ENCODE measurements around the gene HOXD8. TPM values are rescaled to one million over a fixed set of nuclear protein-coding genes. Genes with fewer than 3 reads are reported as not detected.

HOXD8 gene
- total and polyA plus RNA-seq, 9 of the 15 experiments (the other 6 are each of a cell fraction or from before 2014, with no cell fraction given) = 0.04 to 0.15 TPM; not detected in 7

GRCh38 chr2:176096986-176097819 is 32.3 kb upstream of the HOXD8 start (continued):
- 0 out of 2 replicates have a peak, but pooled peaks have one; percentile 21 for TF ChIP-seq JUND (IDR thresholded peaks at IDR 0.05; ENCODE audit: borderline replicate concordance, low read depth, low read length)
- no peak for TF ChIP-seq JUND (tag; IDR thresholded peaks at IDR 0.05; ENCODE audit: borderline replicate concordance, low read depth, low read length)
- no peak for TF ChIP-seq RBM25 (IDR thresholded peaks at IDR 0.05; ENCODE audit: low read depth, low read length, severe bottlenecking)
- no peak for TF ChIP-seq ADNP (tag; IDR thresholded peaks at IDR 0.05)
- TF ChIP-seq ILK (tag; IDR thresholded peaks at IDR 0.05; ENCODE audit: borderline replicate concordance, low read depth) = no peak
- no peak for TF ChIP-seq EP300 (IDR thresholded peaks at IDR 0.05; ENCODE audit: low read length)
- no peak for TF ChIP-seq ETV5 (CRISPR knock-in tag; IDR thresholded peaks at IDR 0.05; ENCODE audit: low read depth)
- no peak for TF ChIP-seq GTF2F1 (IDR thresholded peaks at IDR 0.05; ENCODE audit: low read depth, low read length)
- no peak for TF ChIP-seq FOXJ3 (CRISPR knock-in tag; IDR thresholded peaks at IDR 0.05)
- no peak for TF ChIP-seq ZNF830 (CRISPR knock-in tag; IDR thresholded peaks at IDR 0.05)
- no peak for TF ChIP-seq ZNF444 (CRISPR knock-in tag; IDR thresholded peaks at IDR 0.05)
- peak; percentile 53; the same call in 1 of the 2 replicates for TF ChIP-seq LCOR (CRISPR knock-in tag; IDR thresholded peaks at IDR 0.05)
- no peak for TF ChIP-seq NR2C2 (CRISPR knock-in tag; IDR thresholded peaks at IDR 0.05)
- no peak for TF ChIP-seq NR2C2 (tag; IDR thresholded peaks at IDR 0.05)
- peak; percentile 42; the same call in 1 of the 2 replicates for TF ChIP-seq MYC (IDR thresholded peaks at IDR 0.05; ENCODE audit: low read depth, low read length)
- no peak for TF ChIP-seq MYC (CRISPR knock-in tag; IDR thresholded peaks at IDR 0.05; ENCODE audit: borderline replicate concordance, low read depth)
- no peak for TF ChIP-seq USF1 (CRISPR knock-in tag; IDR thresholded peaks at IDR 0.05)
- TF ChIP-seq ATF3 (IDR thresholded peaks at IDR 0.05) = no peak
- 0 out of 2 replicates have a peak, but pooled peaks have one; percentile 21 for TF ChIP-seq ATF3 (CRISPR knock-in tag; conservative IDR thresholded peaks at IDR 0.05)
- 0 out of 2 replicates have a peak, but pooled peaks have one; percentile 22 for TF ChIP-seq SMAD4 (CRISPR knock-in tag; conservative IDR thresholded peaks at IDR 0.05)
- TF ChIP-seq ZNF184 (CRISPR knock-in tag; IDR thresholded peaks at IDR 0.05) = no peak
- no peak for TF ChIP-seq CEBPB (tag; IDR thresholded peaks at IDR 0.05)
- TF ChIP-seq POLR2B (IDR thresholded peaks at IDR 0.05; ENCODE audit: low read depth, partially characterized antibody) = no peak
- TF ChIP-seq MLX (CRISPR knock-in tag; conservative IDR thresholded peaks at IDR 0.05) = no peak
- TF ChIP-seq ZNF695 (CRISPR knock-in tag; IDR thresholded peaks at IDR 0.05) = no peak
- TF ChIP-seq HEY1 (CRISPR knock-in tag; IDR thresholded peaks at IDR 0.05; ENCODE audit: borderline replicate concordance) = no peak
- no peak for TF ChIP-seq ZNF76 (CRISPR knock-in tag; IDR thresholded peaks at IDR 0.05; ENCODE audit: borderline replicate concordance)
- no peak for TF ChIP-seq MECOM (CRISPR knock-in tag; IDR thresholded peaks at IDR 0.05)
- no peak for TF ChIP-seq CCAR2 (IDR thresholded peaks at IDR 0.05; ENCODE audit: low read depth, low read length)

Data from K562 (cell line).